ENCODE results near the gene ALKBH3. TPM values are rescaled to one million over a fixed set of nuclear protein-coding genes. Genes with fewer than 3 reads are reported as not detected.

ALKBH3 gene
- total RNA-seq, 6 donors from 2014 or later: 23.9 to 60.8 (median 27.6) TPM

DNA sequence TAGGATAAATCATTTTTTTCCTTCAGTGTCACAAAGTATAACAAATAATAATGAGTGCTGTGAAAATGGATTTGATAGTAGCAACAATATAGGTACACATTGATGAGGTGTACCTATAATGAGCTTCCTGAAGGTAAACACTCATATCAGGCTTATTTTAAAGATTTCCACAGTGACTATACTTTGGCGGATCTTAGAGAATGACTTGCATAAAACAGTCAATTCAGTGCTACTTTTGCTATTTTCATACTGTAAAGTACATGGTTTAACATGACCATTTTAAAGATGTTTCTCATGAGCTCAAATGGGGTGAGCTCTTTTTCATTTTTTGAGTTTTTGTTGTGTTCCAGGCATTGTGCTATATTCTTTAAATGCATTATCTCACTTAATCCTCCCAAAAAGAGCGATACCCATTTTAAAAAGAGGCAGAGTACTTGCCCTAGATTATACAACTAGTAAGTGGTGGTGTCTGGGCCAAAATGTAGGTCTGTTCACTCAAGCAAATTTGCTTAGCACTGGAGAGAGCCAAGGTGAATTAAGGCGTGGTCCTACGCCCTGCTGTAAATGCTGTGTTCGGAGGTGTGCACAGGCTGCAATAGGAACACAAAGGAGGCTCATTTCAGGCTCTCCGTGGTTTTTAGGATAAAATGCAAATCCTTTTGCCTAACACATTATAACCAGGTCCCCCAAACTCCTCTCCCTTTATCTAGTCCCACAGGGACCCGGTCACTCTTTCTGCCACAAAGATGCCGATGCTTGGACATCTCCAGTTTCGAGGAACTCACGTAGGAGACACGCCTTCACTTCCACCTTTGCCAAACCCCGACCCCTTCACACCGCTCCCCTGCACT lies 617 bp upstream of the ALKBH3 start:
- no peak for DNase-seq
- peak; percentile 7 to 53 for ATAC-seq (ENCODE audit: low FRiP score in 2 of 2)
- Histone ChIP-seq H3K27me3 (no peaks in the 10 kb centered on the region), H3K27ac (peak overlapping the region in 3 of 4 donors; percentile 72 to 86 (median 76)), H3K36me3 (peaks cover 3 to 23% (median 11%) of the 10 kb centered on the region in 4 donors), H3K4me1 (peaks cover 13 to 24% (median 16%) of the 10 kb centered on the region in 4 donors), H3K9me3 (no peaks in the 10 kb centered on the region), H3K4me3 (peak overlapping the region; percentile 15 to 91 (median 79))
- 46 to 52% methylated on average over 13 of the region's 13 CpGs for WGBS, 2 donors
- TF ChIP-seq POLR2A (IDR thresholded peaks at IDR 0.05) (no peak), POLR2AphosphoS5 (IDR thresholded peaks at IDR 0.05) (no peak), EP300 (IDR thresholded peaks at IDR 0.05) (no peak)
- TF ChIP-seq, protein P1, sequence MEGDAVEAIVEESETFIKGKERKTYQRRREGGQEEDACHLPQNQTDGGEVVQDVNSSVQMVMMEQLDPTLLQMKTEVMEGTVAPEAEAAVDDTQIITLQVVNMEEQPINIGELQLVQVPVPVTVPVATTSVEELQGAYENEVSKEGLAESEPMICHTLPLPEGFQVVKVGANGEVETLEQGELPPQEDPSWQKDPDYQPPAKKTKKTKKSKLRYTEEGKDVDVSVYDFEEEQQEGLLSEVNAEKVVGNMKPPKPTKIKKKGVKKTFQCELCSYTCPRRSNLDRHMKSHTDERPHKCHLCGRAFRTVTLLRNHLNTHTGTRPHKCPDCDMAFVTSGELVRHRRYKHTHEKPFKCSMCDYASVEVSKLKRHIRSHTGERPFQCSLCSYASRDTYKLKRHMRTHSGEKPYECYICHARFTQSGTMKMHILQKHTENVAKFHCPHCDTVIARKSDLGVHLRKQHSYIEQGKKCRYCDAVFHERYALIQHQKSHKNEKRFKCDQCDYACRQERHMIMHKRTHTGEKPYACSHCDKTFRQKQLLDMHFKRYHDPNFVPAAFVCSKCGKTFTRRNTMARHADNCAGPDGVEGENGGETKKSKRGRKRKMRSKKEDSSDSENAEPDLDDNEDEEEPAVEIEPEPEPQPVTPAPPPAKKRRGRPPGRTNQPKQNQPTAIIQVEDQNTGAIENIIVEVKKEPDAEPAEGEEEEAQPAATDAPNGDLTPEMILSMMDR (IDR thresholded peaks at IDR 0.05): no peak

DNA sequence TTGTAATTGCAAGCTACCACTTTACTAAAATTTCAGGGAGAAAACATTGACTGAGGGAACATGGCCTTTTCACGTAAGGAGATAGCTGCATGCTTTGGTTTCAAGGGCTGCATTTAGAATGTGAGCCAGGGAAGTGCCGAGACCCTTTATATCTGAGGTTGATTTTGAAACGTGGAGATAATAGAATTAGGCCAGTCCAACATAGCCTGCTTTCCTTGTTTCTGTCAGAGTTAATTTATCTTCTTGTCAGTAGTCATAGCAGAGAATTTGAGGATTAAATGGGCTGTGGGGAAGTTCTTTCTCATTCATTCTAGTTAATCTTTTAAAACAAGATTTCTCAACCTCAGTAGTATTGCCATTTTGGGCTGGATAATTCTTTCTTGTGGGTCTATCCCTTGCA lies 12.2 kb downstream of the ALKBH3 start:
- no peak for DNase-seq
- Histone ChIP-seq H3K9me3 (no peaks in the 10 kb centered on the region), H3K27me3 (no peaks in the 10 kb centered on the region), H3K4me1 (no peaks in the 10 kb centered on the region), H3K4me3 (no peak overlapping the region), H3K36me3 (peaks cover 17 to 93% (median 50%) of the 10 kb centered on the region in 4 donors), H3K27ac (no peak overlapping the region)
- no peak for ATAC-seq (ENCODE audit: low FRiP score in 2 of 2)
- TF ChIP-seq POLR2AphosphoS5 (IDR thresholded peaks at IDR 0.05) (no peak), EP300 (IDR thresholded peaks at IDR 0.05) (no peak), POLR2A (IDR thresholded peaks at IDR 0.05) (no peak)
- TF ChIP-seq, protein P1 (IDR thresholded peaks at IDR 0.05): no peak
- WGBS, 2 donors: 59 to 63% methylated on average over 3 of the region's 3 CpGs

DNA sequence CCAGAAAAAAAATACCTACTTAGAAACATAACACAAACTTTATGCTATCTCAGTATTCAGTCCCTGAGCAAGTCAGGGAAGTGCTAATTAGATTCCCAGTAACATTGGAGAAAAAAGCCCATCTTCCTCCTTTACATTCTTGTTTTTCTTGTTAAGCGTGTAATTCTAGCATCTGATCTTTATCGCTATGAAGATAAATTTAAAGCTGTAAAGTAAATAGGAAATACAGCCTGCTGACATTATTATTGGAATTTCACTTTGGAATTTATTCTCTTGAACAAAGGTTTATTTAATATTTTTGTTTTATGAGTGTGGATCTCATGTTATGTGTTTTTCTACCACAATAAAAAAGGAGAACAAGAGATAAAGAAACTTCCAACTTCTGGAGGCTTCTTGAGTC lies 13.9 kb downstream of the ALKBH3 start:
- WGBS, 2 donors: 79 to 83% methylated on average over 2 of the region's 2 CpGs
- Histone ChIP-seq H3K27ac (no peak overlapping the region), H3K36me3 (peaks cover 17 to 95% (median 62%) of the 10 kb centered on the region in 4 donors), H3K9me3 (no peaks in the 10 kb centered on the region), H3K4me3 (no peak overlapping the region), H3K27me3 (no peaks in the 10 kb centered on the region), H3K4me1 (no peaks in the 10 kb centered on the region)
- DNase-seq (no peak), ATAC-seq (ENCODE audit: low FRiP score in 2 of 2) (no peak)
- TF ChIP-seq POLR2A (IDR thresholded peaks at IDR 0.05) (no peak), EP300 (IDR thresholded peaks at IDR 0.05) (no peak), POLR2AphosphoS5 (IDR thresholded peaks at IDR 0.05) (no peak)
- TF ChIP-seq, protein P1 (IDR thresholded peaks at IDR 0.05): no peak

DNA sequence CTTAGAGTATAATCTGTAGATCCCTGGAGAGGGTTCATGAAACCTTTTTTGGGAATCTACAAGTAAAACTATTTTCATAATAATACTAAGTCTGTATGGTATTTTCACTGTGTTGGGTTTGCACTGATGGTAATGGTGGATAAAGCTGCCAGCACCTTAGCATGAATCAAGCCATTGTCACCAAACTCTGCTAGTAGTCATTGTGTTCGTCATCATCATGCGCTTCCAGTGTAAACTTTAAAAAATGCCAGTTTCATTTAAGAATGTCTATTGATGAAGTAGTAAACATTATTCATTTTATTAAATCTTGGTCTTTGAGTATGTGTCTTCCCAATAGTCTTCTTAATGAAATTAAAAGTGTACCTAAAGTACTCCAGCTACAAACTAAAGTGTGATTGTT lies 15.0 kb downstream of the ALKBH3 start:
- no peak overlapping the region for H3K27ac ChIP-seq
- peaks cover 14 to 90% (median 58%) of the 10 kb centered on the region in 4 donors for H3K36me3 ChIP-seq
- TF ChIP-seq, protein P1 (IDR thresholded peaks at IDR 0.05): no peak
- TF ChIP-seq POLR2A (IDR thresholded peaks at IDR 0.05): no peak
- no peak for TF ChIP-seq POLR2AphosphoS5 (IDR thresholded peaks at IDR 0.05)
- TF ChIP-seq EP300 (IDR thresholded peaks at IDR 0.05): no peak
- ATAC-seq (ENCODE audit: low FRiP score in 2 of 2) (no peak), DNase-seq (no peak)
- no peaks in the 10 kb centered on the region for H3K9me3 ChIP-seq
- no peak overlapping the region for H3K4me3 ChIP-seq
- WGBS, 2 donors: 96 to 100% methylated on average over 2 of the region's 2 CpGs
- H3K27me3 ChIP-seq: no peaks in the 10 kb centered on the region
- H3K4me1 ChIP-seq: no peaks in the 10 kb centered on the region

All from upper lobe of left lung (tissue), 6 donors.